ENCODE measurements around the gene SMIM27. TPM values are rescaled to one million over a fixed set of nuclear protein-coding genes. Genes with fewer than 3 reads are reported as not detected.

The SMIM27 gene
- total and polyA plus RNA-seq, 2 of the 13 experiments (the other 11 are each of a cell fraction or from before 2014, with no cell fraction given), result 17.9 to 19.0 TPM

DNA sequence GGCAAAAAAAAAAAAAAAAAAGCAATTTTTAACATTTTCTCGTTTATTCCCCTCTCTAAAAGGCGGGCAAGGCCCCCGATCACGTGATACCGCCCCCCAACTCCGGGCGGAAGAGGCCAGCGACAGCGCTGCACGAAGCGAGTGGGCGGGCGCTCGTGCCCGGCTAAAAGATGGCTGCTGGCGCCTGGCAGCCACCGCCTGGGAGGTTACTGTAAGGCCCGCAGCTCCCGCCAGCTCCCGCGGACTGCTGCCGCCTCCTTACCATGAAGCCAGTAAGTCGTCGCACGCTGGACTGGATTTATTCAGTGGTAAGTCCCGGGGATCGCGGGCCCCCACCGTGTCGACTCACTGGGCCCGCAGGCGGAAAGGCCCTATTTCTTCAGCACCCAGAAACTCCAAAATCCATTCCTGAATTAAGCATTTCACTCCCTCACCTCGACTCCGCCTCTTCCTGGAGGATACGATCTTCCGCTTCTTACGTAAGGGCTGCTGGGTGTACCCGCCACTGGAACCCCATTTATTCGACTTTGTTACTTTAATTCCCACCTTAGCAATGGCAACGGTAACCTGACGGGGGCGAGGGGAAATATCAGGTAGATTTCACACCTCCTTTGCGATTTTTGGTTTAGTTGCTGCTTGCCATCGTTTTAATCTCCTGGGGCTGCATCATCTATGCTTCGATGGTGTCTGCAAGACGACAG, at the start of gene SMIM27, which contains the start of gene TOPORS (continued):
- TF ChIP-seq AKNA (CRISPR knock-in tag; IDR thresholded peaks at IDR 0.05; ENCODE audit: borderline replicate concordance) (no peak), POLR2G (IDR thresholded peaks at IDR 0.05; ENCODE audit: low read depth, low read length) (peak; percentile 90), ZIK1 (CRISPR knock-in tag; IDR thresholded peaks at IDR 0.05; ENCODE audit: borderline replicate concordance, low read depth) (no peak), POLR2AphosphoS2 (IDR thresholded peaks at IDR 0.05; ENCODE audit: low read depth, low read length) (no peak), ISL2 (CRISPR knock-in tag; IDR thresholded peaks at IDR 0.05) (no peak; the same call in 1 of the 2 replicates), ZNF326 (CRISPR knock-in tag; IDR thresholded peaks at IDR 0.05; ENCODE audit: borderline replicate concordance) (no peak), ZNF160 (CRISPR knock-in tag; IDR thresholded peaks at IDR 0.05) (0 out of 2 replicates have a peak, but pooled peaks have one; percentile 38), ARNT (IDR thresholded peaks at IDR 0.05) (no peak), TAF15 (IDR thresholded peaks at IDR 0.05; ENCODE audit: low read depth, low read length, poor library complexity, severe bottlenecking) (no peak), HOXA3 (CRISPR knock-in tag; IDR thresholded peaks at IDR 0.05) (peak; percentile 92)
- TF ChIP-seq, protein P1, sequence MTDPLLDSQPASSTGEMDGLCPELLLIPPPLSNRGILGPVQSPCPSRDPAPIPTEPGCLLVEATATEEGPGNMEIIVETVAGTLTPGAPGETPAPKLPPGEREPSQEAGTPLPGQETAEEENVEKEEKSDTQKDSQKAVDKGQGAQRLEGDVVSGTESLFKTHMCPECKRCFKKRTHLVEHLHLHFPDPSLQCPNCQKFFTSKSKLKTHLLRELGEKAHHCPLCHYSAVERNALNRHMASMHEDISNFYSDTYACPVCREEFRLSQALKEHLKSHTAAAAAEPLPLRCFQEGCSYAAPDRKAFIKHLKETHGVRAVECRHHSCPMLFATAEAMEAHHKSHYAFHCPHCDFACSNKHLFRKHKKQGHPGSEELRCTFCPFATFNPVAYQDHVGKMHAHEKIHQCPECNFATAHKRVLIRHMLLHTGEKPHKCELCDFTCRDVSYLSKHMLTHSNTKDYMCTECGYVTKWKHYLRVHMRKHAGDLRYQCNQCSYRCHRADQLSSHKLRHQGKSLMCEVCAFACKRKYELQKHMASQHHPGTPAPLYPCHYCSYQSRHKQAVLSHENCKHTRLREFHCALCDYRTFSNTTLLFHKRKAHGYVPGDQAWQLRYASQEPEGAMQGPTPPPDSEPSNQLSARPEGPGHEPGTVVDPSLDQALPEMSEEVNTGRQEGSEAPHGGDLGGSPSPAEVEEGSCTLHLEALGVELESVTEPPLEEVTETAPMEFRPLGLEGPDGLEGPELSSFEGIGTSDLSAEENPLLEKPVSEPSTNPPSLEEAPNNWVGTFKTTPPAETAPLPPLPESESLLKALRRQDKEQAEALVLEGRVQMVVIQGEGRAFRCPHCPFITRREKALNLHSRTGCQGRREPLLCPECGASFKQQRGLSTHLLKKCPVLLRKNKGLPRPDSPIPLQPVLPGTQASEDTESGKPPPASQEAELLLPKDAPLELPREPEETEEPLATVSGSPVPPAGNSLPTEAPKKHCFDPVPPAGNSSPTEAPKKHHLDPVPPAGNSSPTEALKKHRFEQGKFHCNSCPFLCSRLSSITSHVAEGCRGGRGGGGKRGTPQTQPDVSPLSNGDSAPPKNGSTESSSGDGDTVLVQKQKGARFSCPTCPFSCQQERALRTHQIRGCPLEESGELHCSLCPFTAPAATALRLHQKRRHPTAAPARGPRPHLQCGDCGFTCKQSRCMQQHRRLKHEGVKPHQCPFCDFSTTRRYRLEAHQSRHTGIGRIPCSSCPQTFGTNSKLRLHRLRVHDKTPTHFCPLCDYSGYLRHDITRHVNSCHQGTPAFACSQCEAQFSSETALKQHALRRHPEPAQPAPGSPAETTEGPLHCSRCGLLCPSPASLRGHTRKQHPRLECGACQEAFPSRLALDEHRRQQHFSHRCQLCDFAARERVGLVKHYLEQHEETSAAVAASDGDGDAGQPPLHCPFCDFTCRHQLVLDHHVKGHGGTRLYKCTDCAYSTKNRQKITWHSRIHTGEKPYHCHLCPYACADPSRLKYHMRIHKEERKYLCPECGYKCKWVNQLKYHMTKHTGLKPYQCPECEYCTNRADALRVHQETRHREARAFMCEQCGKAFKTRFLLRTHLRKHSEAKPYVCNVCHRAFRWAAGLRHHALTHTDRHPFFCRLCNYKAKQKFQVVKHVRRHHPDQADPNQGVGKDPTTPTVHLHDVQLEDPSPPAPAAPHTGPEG (CRISPR knock-in tag; IDR thresholded peaks at IDR 0.05), result no peak
- TF ChIP-seq, protein P2, sequence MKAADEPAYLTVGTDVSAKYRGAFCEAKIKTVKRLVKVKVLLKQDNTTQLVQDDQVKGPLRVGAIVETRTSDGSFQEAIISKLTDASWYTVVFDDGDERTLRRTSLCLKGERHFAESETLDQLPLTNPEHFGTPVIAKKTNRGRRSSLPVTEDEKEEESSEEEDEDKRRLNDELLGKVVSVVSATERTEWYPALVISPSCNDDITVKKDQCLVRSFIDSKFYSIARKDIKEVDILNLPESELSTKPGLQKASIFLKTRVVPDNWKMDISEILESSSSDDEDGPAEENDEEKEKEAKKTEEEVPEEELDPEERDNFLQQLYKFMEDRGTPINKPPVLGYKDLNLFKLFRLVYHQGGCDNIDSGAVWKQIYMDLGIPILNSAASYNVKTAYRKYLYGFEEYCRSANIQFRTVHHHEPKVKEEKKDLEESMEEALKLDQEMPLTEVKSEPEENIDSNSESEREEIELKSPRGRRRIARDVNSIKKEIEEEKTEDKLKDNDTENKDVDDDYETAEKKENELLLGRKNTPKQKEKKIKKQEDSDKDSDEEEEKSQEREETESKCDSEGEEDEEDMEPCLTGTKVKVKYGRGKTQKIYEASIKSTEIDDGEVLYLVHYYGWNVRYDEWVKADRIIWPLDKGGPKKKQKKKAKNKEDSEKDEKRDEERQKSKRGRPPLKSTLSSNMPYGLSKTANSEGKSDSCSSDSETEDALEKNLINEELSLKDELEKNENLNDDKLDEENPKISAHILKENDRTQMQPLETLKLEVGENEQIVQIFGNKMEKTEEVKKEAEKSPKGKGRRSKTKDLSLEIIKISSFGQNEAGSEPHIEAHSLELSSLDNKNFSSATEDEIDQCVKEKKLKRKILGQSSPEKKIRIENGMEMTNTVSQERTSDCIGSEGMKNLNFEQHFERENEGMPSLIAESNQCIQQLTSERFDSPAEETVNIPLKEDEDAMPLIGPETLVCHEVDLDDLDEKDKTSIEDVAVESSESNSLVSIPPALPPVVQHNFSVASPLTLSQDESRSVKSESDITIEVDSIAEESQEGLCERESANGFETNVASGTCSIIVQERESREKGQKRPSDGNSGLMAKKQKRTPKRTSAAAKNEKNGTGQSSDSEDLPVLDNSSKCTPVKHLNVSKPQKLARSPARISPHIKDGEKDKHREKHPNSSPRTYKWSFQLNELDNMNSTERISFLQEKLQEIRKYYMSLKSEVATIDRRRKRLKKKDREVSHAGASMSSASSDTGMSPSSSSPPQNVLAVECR (CRISPR knock-in tag; IDR thresholded peaks at IDR 0.05; ENCODE audit: borderline replicate concordance), result peak; percentile 76; the same call in 1 of the 2 replicates

Measured in HepG2 (cell line).